PC-3 (cell line): ENCODE results near the gene KMT5B. TPM values are rescaled to one million over a fixed set of nuclear protein-coding genes. Genes with fewer than 3 reads are reported as not detected.

Experiments used
- ATAC-seq: fragments of 200-7000 bp; cut with Tn5 transposase; 2 replicates; pipeline ENCODE4 v1.9.1; 2020; ENCODE audit warnings: mild to moderate bottlenecking, moderate library complexity
- BruUV-seq: library from RNA; stranded (reverse); fragments of 400-500 nt; replicated peaks from 2 replicates; lab custom pipeline; 2021; lab: Mats Ljungman, UMichigan
- CTCF ChIA-PET: fragments of 300-600 bp; sonication (Branson Sonifier 250); formaldehyde crosslinking; loops from one replicate; lab custom pipeline; 2022; ENCODE audit warnings: antibody characterized with exemption; lab: Charles Lee
- POLR2A ChIA-PET: fragments of 300-600 bp; sonication (Branson Sonifier 250); formaldehyde crosslinking; loops from one replicate; lab custom pipeline; 2022; ENCODE audit warnings: antibody characterized with exemption; ENCODE audit not compliant: unreplicated experiment; lab: Charles Lee
- DNase-seq: peaks from one replicate; pipeline ENCODE4 v3.0.0-alpha.2; 2015
- H2AFZ ChIP-seq: fragments of 300-600 bp; sonication (generic); 2 replicates; pipeline ENCODE4 v1.6.0; 2016; ENCODE audit warnings: antibody characterized with exemption, low read length
- H3F3A ChIP-seq: fragments of 300-600 bp; sonication (generic); one replicate; pipeline ENCODE4 v1.6.0; 2017; ENCODE audit warnings: antibody characterized with exemption, low read length, control low read depth, mild to moderate bottlenecking; ENCODE audit not compliant: unreplicated experiment
- H3K27ac ChIP-seq: fragments of 300-600 bp; sonication (generic); 2 replicates; pipeline ENCODE4 v1.5.1; 2016; ENCODE audit warnings: mild to moderate bottlenecking, low read length
- H3K27me3 ChIP-seq: fragments of 300-600 bp; sonication (generic); 2 replicates; pipeline ENCODE4 v1.6.1; 2016; ENCODE audit warnings: low read length, mixed read lengths
- H3K36me3 ChIP-seq: fragments of 300-600 bp; sonication (generic); 2 replicates; pipeline ENCODE4 v1.6.1; 2016; ENCODE audit warnings: low read depth, mixed run types, low read length, mixed read lengths
- H3K4me1 ChIP-seq: fragments of 300-600 bp; sonication (generic); 2 replicates; pipeline ENCODE4 v1.5.1; 2016; ENCODE audit warnings: low read length; ENCODE audit not compliant: insufficient read depth
- H3K4me2 ChIP-seq: fragments of 300-600 bp; sonication (generic); 2 replicates; pipeline ENCODE4 v1.6.0; 2016; ENCODE audit warnings: low read length
- H3K4me3 ChIP-seq: fragments of 300-600 bp; sonication (generic); 2 replicates; pipeline ENCODE4 v1.5.1; 2016; ENCODE audit warnings: mild to moderate bottlenecking, low read length, mixed read lengths
- H3K79me2 ChIP-seq: fragments of 300-600 bp; sonication (generic); 2 replicates; pipeline ENCODE4 v1.6.1; 2017; ENCODE audit warnings: low read length, mixed read lengths
- H3K9ac ChIP-seq: fragments of 300-600 bp; sonication (generic); 2 replicates; pipeline ENCODE4 v1.6.0; 2016; ENCODE audit warnings: mild to moderate bottlenecking, low read length
- H3K9me2 ChIP-seq: fragments of 300-600 bp; sonication (generic); replicated peaks from 2 replicates; pipeline ENCODE4 v1.6.1; 2016; ENCODE audit warnings: mixed run types, low read length, mixed read lengths
- H3K9me3 ChIP-seq: fragments of 300-600 bp; sonication (generic); 2 replicates; pipeline ENCODE4 v1.6.1; 2016; ENCODE audit warnings: low read length, mixed read lengths
- H4K20me1 ChIP-seq: fragments of 300-600 bp; sonication (generic); 2 replicates; pipeline ENCODE4 v1.6.1; 2016; ENCODE audit warnings: low read length, mixed read lengths
- CTCF ChIP-seq: fragments of 300-600 bp; sonication (generic); conservative IDR thresholded peaks from 2 replicates; pipeline ENCODE4 v1.5.1; 2017; ENCODE audit warnings: antibody characterized with exemption, low read depth, mild to moderate bottlenecking, low read length
- EZH2 ChIP-seq: fragments of 300-600 bp; sonication (generic); IDR thresholded peaks from one replicate; pipeline ENCODE4 v1.6.1; 2017; ENCODE audit warnings: antibody characterized with exemption, mild to moderate bottlenecking, low read length; ENCODE audit not compliant: unreplicated experiment
- EZH2phosphoT487 ChIP-seq: fragments of 300-600 bp; sonication (generic); IDR thresholded peaks from 2 replicates; pipeline ENCODE4 v1.6.1; 2018; ENCODE audit warnings: mild to moderate bottlenecking, antibody characterized with exemption, low read length, borderline replicate concordance
- intact Hi-C: fragments of 100-400 bp; cut with micrococcal nuclease; formaldehyde crosslinking; loops from 2 replicates; pipeline ENCODE4 v1.9.0; 2023
- total RNA-seq: library from RNA; depleted of rRNA; stranded (reverse); fragments of >200 nt; gene quantifications from 2 replicates; pipeline ENCODE4 v1.2.3, GENCODE V29; 2014

Gene KMT5B
- total RNA-seq, 1 experiment from 2014 or later: 19.0 TPM

DNA sequence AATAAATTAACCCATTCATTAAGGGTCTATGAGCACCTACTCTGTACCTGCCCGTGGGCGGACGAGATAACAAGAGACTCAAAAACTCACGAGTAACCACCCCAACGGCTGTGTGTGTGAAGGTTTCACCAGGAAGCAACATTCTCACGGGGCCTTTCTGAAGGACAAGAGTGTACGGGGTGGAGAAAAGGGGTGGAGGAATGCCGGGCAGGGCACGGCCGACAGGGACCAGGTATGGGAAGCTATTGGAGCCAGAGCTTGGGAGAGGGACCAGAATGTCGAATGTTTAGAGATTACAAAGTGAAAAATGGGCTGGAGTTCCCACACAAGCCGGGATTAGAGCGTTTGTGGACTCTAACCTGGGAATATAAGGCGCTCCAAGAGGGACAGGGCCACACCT, 1.6 kb downstream of the KMT5B start:
- Histone ChIP-seq H3K9me2 (no peaks in the 10 kb centered on the region), H3K4me2 (peak overlapping the region; percentile 81), H2AFZ (no peak overlapping the region), H3K27ac (no peak overlapping the region), H3F3A (no peaks in the 10 kb centered on the region), H4K20me1 (peaks cover 41% of the 10 kb centered on the region), H3K36me3 (no peaks in the 10 kb centered on the region), H3K4me3 (peak overlapping the region; percentile 83), H3K9ac (peak overlapping the region; percentile 65; the same call in 1 of the 2 replicates), H3K27me3 (no peaks in the 10 kb centered on the region), H3K9me3 (no peaks in the 10 kb centered on the region), H3K79me2 (peaks cover 59% of the 10 kb centered on the region), H3K4me1 (peaks cover 16% of the 10 kb centered on the region)
- intact Hi-C loops: loop anchor here (10.0 kb wide), 1 partner anchor 197 kb away; the partner anchor contains the start of gene ALDH3B1
- BruUV-seq: no TSS peak
- ATAC-seq (no peak), DNase-seq (peak; percentile 37)
- CTCF ChIA-PET: interaction anchor here (0.9 kb wide), 1 partner anchor 93 kb away, joined by 3 read pairs; no protein-coding TSS in a partner anchor
- TF ChIP-seq EZH2phosphoT487 (no peak), EZH2 (no peak), CTCF (no peak)
- POLR2A ChIA-PET: interaction anchor here (0.6 kb wide), 1 partner anchor 85 kb away, joined by 3 read pairs; no protein-coding TSS in a partner anchor

DNA sequence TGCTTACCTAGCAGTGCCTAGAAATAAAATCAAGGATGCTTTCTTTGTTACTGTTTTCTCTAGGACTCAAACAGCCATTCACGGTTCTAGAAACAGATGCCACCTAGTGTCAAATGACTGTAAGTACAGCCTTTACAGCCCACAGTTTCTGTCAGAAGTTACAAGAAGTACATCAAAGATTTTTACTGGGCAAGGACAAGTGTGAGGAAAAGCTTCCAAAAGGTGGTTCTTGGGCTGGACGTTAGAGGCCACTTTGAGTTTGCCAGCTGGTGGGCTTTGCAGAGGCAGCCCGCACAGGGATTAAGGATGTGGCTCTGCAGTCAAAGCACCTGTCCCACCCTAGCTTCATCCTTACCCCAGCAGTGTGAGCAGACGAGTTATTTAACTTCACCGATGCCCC, 6.9 kb downstream of the KMT5B start:
- no TSS peak for BruUV-seq
- Histone ChIP-seq H3K27me3 (no peaks in the 10 kb centered on the region), H3K79me2 (peaks cover 98% of the 10 kb centered on the region), H3K27ac (no peak overlapping the region), H2AFZ (no peak overlapping the region), H3K9me2 (no peaks in the 10 kb centered on the region), H3K9ac (no peak overlapping the region), H3K9me3 (no peaks in the 10 kb centered on the region), H3K4me3 (no peak overlapping the region), H3K36me3 (no peaks in the 10 kb centered on the region), H4K20me1 (peaks cover 60% of the 10 kb centered on the region), H3F3A (peaks cover 3% of the 10 kb centered on the region), H3K4me2 (no peak overlapping the region), H3K4me1 (peaks cover 7% of the 10 kb centered on the region)
- TF ChIP-seq EZH2phosphoT487: no peak
- peak; percentile 90 for TF ChIP-seq CTCF
- TF ChIP-seq EZH2: no peak
- ChIA-PET POLR2A (no interaction called here), CTCF (no interaction called here)
- ATAC-seq (peak; percentile 63), DNase-seq (peak; percentile 91)
- intact Hi-C loops: loop anchor here (5.0 kb wide), 1 partner anchor 129 kb away; no protein-coding TSS in a partner anchor

DNA sequence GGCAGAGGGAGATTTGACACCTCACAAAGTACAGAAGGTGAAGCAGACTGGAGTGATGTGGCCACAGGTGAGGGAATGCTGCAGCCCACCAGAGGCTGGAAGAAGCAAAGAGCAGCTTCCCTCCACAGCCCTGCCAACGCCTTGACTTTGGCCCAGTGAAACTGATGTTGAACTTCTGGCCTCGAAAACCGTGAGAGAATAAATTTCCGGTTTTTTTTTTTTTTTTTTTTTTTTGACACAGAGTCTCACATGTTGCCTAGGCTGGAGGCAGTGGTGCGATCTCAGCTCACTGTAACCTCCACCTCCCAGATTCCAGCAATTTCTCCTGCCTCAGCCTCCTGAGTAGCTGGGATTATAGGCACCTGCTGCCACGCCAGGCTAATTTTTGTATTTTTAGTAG, 8.7 kb downstream of the KMT5B start:
- H3K4me2 ChIP-seq: no peak overlapping the region
- no peak for TF ChIP-seq EZH2
- no peak for TF ChIP-seq EZH2phosphoT487
- no peak for TF ChIP-seq CTCF
- no peaks in the 10 kb centered on the region for H3K9me3 ChIP-seq
- ChIA-PET POLR2A (no interaction called here), CTCF (no interaction called here)
- H3F3A ChIP-seq: peaks cover 8% of the 10 kb centered on the region
- ATAC-seq (no peak), DNase-seq (no peak)
- no peak overlapping the region for H3K27ac ChIP-seq
- peaks cover 62% of the 10 kb centered on the region for H4K20me1 ChIP-seq
- no peak overlapping the region for H3K4me3 ChIP-seq
- H3K9me2 ChIP-seq: no peaks in the 10 kb centered on the region
- intact Hi-C loops: no loop called here
- no peaks in the 10 kb centered on the region for H3K27me3 ChIP-seq
- H2AFZ ChIP-seq: no peak overlapping the region
- H3K9ac ChIP-seq: no peak overlapping the region
- no TSS peak for BruUV-seq
- H3K36me3 ChIP-seq: no peaks in the 10 kb centered on the region
- peaks cover 1% of the 10 kb centered on the region for H3K4me1 ChIP-seq
- H3K79me2 ChIP-seq: peaks cover 98% of the 10 kb centered on the region
